MCF 10A (cell line): ENCODE results near the gene EIF1AD. TPM values are rescaled to one million over a fixed set of nuclear protein-coding genes. Genes with fewer than 3 reads are reported as not detected.
A peak's percentile ranks its signal among the peaks of the same experiment; 100 is the strongest.

Source experiments
- BruUV-seq: library from RNA; stranded (reverse); fragments of 400-500 nt; replicated peaks from 2 replicates; lab custom pipeline; 2021; lab: Mats Ljungman, UMichigan
- CTCF ChIA-PET: fragments of 300-600 bp; sonication (Branson Sonifier 250); formaldehyde crosslinking; extraction: SDS; loops from one replicate; lab custom pipeline; 2021; ENCODE audit warnings: antibody characterized with exemption, inconsistent platforms; lab: Yijun Ruan, JAX
- POLR2A ChIA-PET: fragments of 300-600, 350-650 bp; sonication (Branson Sonifier 250); formaldehyde crosslinking; extraction: SDS; loops from one replicate; lab custom pipeline; 2020; ENCODE audit warnings: antibody characterized with exemption, inconsistent platforms; lab: Yijun Ruan, JAX
- DNase-seq: peaks from one replicate; pipeline ENCODE4 v3.0.0-alpha.2; 2018; ENCODE audit not compliant: unreplicated experiment
- H3K27ac Mint-ChIP-seq: one replicate; pipeline ENCODE4 v1.8.0; 2022; ENCODE audit warnings: mild to moderate bottlenecking, low read depth, mixed read lengths; ENCODE audit not compliant: unreplicated experiment
- H3K27me3 Mint-ChIP-seq: one replicate; pipeline ENCODE4 v1.8.0; 2022; ENCODE audit warnings: mixed read lengths; ENCODE audit not compliant: insufficient read depth, unreplicated experiment
- H3K36me3 Mint-ChIP-seq: one replicate; pipeline ENCODE4 v1.8.0; 2022; ENCODE audit warnings: mild to moderate bottlenecking, moderate library complexity, mixed read lengths; ENCODE audit not compliant: insufficient read depth, unreplicated experiment
- H3K4me1 Mint-ChIP-seq: one replicate; pipeline ENCODE4 v1.8.0; 2022; ENCODE audit warnings: mixed read lengths; ENCODE audit not compliant: insufficient read depth, unreplicated experiment
- H3K4me3 Mint-ChIP-seq: one replicate; pipeline ENCODE4 v1.8.0; 2022; ENCODE audit warnings: mild to moderate bottlenecking, moderate library complexity, mixed read lengths; ENCODE audit not compliant: unreplicated experiment
- H3K9me3 Mint-ChIP-seq: one replicate; pipeline ENCODE4 v1.8.0; 2022; ENCODE audit warnings: mixed read lengths; ENCODE audit not compliant: unreplicated experiment
- intact Hi-C: fragments of 100-400 bp; cut with micrococcal nuclease; formaldehyde crosslinking; loops from 2 replicates; pipeline ENCODE4 v1.14.1; 2022
- total RNA-seq: library from RNA; stranded (reverse); gene quantifications from 2 replicates; pipeline ENCODE4 v1.2.3, GENCODE V29; 2022
- TF ChIP-seq, protein P1 (sequence below): fragments of 200-600 bp; IDR thresholded peaks from one replicate; pipeline ENCODE4 v1.8.0; 2022; ENCODE audit warnings: antibody characterized with exemption, mild to moderate bottlenecking; ENCODE audit not compliant: unreplicated experiment

EIF1AD gene
- total RNA-seq, 1 experiment from 2014 or later: 21.7 TPM

- peak overlapping the region; percentile 35 for H3K4me3 Mint-ChIP-seq
- ChIA-PET POLR2A (interaction anchor here (0.6 to 2.4 kb wide), 8 partner anchors 8 to 413 kb away, joined by 3 to 16 read pairs (median 4); partner anchors contain the start of genes CCDC85B and SF3B2), CTCF (interaction anchor here (0.6 to 3.5 kb wide), 8 partner anchors 14 to 696 kb away, joined by 3 to 31 read pairs (median 4); no protein-coding TSS in a partner anchor)
- no peaks in the 10 kb centered on the region for H3K27me3 Mint-ChIP-seq
- no peak overlapping the region for H3K27ac Mint-ChIP-seq
- H3K36me3 Mint-ChIP-seq: peaks cover 25% of the 10 kb centered on the region
- peaks cover 8% of the 10 kb centered on the region for H3K4me1 Mint-ChIP-seq
- intact Hi-C loops: loop anchor here (10.0 kb wide), 1 partner anchor 46 kb away; the partner anchor contains the start of gene SF3B2
- H3K9me3 Mint-ChIP-seq: no peaks in the 10 kb centered on the region
- no TSS peak for BruUV-seq
- peak; percentile 49 for DNase-seq
- TF ChIP-seq, protein P1, sequence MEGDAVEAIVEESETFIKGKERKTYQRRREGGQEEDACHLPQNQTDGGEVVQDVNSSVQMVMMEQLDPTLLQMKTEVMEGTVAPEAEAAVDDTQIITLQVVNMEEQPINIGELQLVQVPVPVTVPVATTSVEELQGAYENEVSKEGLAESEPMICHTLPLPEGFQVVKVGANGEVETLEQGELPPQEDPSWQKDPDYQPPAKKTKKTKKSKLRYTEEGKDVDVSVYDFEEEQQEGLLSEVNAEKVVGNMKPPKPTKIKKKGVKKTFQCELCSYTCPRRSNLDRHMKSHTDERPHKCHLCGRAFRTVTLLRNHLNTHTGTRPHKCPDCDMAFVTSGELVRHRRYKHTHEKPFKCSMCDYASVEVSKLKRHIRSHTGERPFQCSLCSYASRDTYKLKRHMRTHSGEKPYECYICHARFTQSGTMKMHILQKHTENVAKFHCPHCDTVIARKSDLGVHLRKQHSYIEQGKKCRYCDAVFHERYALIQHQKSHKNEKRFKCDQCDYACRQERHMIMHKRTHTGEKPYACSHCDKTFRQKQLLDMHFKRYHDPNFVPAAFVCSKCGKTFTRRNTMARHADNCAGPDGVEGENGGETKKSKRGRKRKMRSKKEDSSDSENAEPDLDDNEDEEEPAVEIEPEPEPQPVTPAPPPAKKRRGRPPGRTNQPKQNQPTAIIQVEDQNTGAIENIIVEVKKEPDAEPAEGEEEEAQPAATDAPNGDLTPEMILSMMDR: no peak
Observed at GRCh38 chr11:66008468-66009101, 6.6 kb upstream of the EIF1AD start.

GRCh38 chr11:66008095-66008467 is 6.1 kb upstream of the EIF1AD start:
- TF ChIP-seq, protein P1: no peak
- Mint-ChIP-seq H3K4me1 (peaks cover 8% of the 10 kb centered on the region), H3K27me3 (no peaks in the 10 kb centered on the region), H3K4me3 (no peak overlapping the region), H3K36me3 (peaks cover 30% of the 10 kb centered on the region), H3K27ac (no peak overlapping the region), H3K9me3 (no peaks in the 10 kb centered on the region)
- DNase-seq: no peak
- ChIA-PET POLR2A (interaction anchor here (0.6 to 2.4 kb wide), 6 partner anchors 14 to 212 kb away, joined by 3 to 16 read pairs (median 4); partner anchors contain the start of genes CCDC85B and SF3B2), CTCF (interaction anchor here (0.6 to 3.5 kb wide), 8 partner anchors 14 to 366 kb away, joined by 3 to 31 read pairs (median 6); no protein-coding TSS in a partner anchor)
- no TSS peak for BruUV-seq
- intact Hi-C loops: loop anchor here (10.0 kb wide), 1 partner anchor 47 kb away; the partner anchor contains the start of gene SF3B2

DNA sequence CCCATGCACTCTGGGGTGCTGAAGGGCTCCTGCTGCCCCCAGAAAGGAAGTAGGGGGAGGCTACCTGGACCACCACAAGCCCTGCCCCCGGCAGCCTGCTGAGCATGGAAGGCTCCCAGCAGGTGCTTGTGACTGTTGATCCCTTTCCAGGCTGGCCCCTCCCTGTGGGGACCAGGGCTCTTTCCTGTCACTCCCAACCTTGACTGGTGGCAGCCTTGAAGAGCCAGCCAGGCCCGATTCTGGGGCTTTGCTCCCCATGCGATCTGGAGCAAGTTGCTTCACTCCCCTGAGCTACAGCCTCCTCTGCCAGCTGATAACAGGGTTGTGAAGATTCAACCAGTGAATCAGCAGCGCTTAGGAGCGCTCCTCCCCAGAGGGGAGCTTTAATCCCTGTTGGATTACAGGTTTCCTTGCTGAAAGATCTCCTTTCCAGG is 5.3 kb upstream of the EIF1AD start:
- Mint-ChIP-seq H3K4me3 (no peak overlapping the region), H3K4me1 (peaks cover 8% of the 10 kb centered on the region), H3K27me3 (no peaks in the 10 kb centered on the region), H3K9me3 (no peaks in the 10 kb centered on the region), H3K36me3 (peaks cover 34% of the 10 kb centered on the region), H3K27ac (no peak overlapping the region)
- CTCF ChIA-PET: interaction anchor here (0.6 to 3.5 kb wide), 3 partner anchors 15 to 18 kb away, joined by 3 to 31 read pairs (median 8); no protein-coding TSS in a partner anchor
- TF ChIP-seq, protein P1: no peak
- intact Hi-C loops: loop anchor here (10.0 kb wide), 1 partner anchor 48 kb away; the partner anchor contains the start of gene SF3B2
- POLR2A ChIA-PET: interaction anchor here (0.7 kb wide), 1 partner anchor 473 kb away, joined by 3 read pairs; the partner anchor contains the start of gene DPP3
- no TSS peak for BruUV-seq
- no peak for DNase-seq

DNA sequence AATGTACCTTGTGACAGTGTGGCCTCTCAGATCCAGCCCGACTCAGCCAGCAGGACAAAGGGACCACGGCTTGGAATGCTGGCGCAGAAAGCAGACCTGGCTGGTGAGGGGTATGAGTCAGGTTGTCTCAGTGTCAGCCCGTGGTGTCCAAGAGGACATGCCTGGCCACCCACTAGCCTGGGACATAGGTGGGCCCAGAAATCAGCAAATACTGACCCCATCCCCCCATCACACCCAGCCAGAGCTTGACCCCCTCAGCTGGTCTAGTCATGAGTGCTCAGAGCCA is 4.9 kb upstream of the EIF1AD start:
- Mint-ChIP-seq H3K27me3 (no peaks in the 10 kb centered on the region), H3K4me1 (peaks cover 8% of the 10 kb centered on the region), H3K36me3 (peaks cover 36% of the 10 kb centered on the region), H3K27ac (no peak overlapping the region), H3K4me3 (no peak overlapping the region), H3K9me3 (no peaks in the 10 kb centered on the region)
- ChIA-PET CTCF (interaction anchor here (1.4 to 3.5 kb wide), 2 partner anchors 16 to 17 kb away, joined by 8 to 31 read pairs; no protein-coding TSS in a partner anchor), POLR2A (interaction anchor here (0.7 kb wide), 1 partner anchor 473 kb away, joined by 3 read pairs; the partner anchor contains the start of gene DPP3)
- TF ChIP-seq, protein P1: no peak
- DNase-seq: no peak
- no TSS peak for BruUV-seq
- intact Hi-C loops: loop anchor here (10.0 kb wide), 1 partner anchor 48 kb away; the partner anchor contains the start of gene SF3B2
